GM12891 (cell line): ENCODE measurements around the gene OSBPL6.

Source experiments
- PAX5 ChIP-seq: IDR thresholded peaks from 2 replicates; pipeline ENCODE4 v1.6.1; 2011; ENCODE audit warnings: low read length, moderate library complexity, mild to moderate bottlenecking; ENCODE audit not compliant: insufficient read depth, severe bottlenecking
- POLR2A ChIP-seq: IDR thresholded peaks from 2 replicates; pipeline ENCODE4 v1.6.1; 2011; ENCODE audit warnings: low read depth, low read length, control low read depth
- POLR2AphosphoS5 ChIP-seq: IDR thresholded peaks from 2 replicates; pipeline ENCODE4 v1.6.1; 2011; ENCODE audit warnings: low read depth, low read length, control low read depth
- TAF1 ChIP-seq: IDR thresholded peaks from 2 replicates; pipeline ENCODE4 v1.6.1; 2011; ENCODE audit warnings: low read depth, low read length, control low read depth

DNA sequence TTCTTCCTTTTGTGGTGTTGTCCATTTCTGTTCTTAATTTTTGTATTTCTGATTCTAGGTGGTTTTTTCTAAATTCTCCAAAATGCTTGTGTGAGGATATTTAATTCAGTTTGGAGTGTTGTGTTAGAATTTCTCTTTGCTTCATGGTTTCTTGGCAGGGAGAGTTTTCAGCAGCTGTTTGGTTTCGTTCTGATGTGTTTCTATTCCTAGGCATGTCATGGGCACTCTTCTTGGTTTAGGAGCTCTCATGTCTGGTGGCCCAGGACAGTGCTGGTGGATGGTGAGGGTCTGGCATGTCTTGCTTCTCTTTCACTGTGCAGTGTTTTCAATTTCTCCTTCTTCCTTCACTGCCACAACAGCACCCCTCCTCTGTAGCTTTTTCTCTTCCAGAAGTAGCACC lies 52.9 kb downstream of the OSBPL6 start:
- no peak for TF ChIP-seq POLR2A
- no peak for TF ChIP-seq TAF1
- no peak for TF ChIP-seq POLR2AphosphoS5
- no peak for TF ChIP-seq PAX5
